NCI-H526 treated with DMSO at 0.1 percent for 48 hours (cell line): Measurements from ENCODE around the gene ZNF674.

Experiments used
- DNase-seq: peaks from one replicate; lab custom pipeline; 2025; lab: John Stamatoyannopoulos, UW

Gene ZNF674

GRCh38 chrX:46545111-46546005 is at the start of gene ZNF674:
TSS of gene ZNF674 (minus strand) at chrX:46545421. CDS start at chrX:46542087, 3,334 bp downstream.
- DNase-seq: peak; percentile 60

GRCh38 chrX:46589977-46590723 is 44.9 kb upstream of the ZNF674 start:
- DNase-seq: no peak

GRCh38 chrX:46588263-46588662 is 43.0 kb upstream of the ZNF674 start:
- DNase-seq: no peak

- DNase-seq: no peak
Observed at GRCh38 chrX:46587753-46588171, 42.5 kb upstream of the ZNF674 start.

GRCh38 chrX:46587158-46587557 is 41.9 kb upstream of the ZNF674 start:
- DNase-seq: no peak

GRCh38 chrX:46584736-46585135 is 39.5 kb upstream of the ZNF674 start:
- no peak for DNase-seq

- no peak for DNase-seq
Observed at GRCh38 chrX:46582966-46583365, 37.7 kb upstream of the ZNF674 start.

GRCh38 chrX:46582325-46582724 is 37.1 kb upstream of the ZNF674 start:
- DNase-seq: no peak

- no peak for DNase-seq
Observed at GRCh38 chrX:46580613-46581012, 35.4 kb upstream of the ZNF674 start.

GRCh38 chrX:46579250-46579649 is 34.0 kb upstream of the ZNF674 start:
- DNase-seq: no peak

- DNase-seq: no peak
Observed at GRCh38 chrX:46577221-46578005, 32.2 kb upstream of the ZNF674 start.

GRCh38 chrX:46576458-46576857 is 31.2 kb upstream of the ZNF674 start:
- no peak for DNase-seq

GRCh38 chrX:46575991-46576392 is 30.8 kb upstream of the ZNF674 start:
- DNase-seq: no peak

- no peak for DNase-seq
Observed at GRCh38 chrX:46575586-46575985, 30.4 kb upstream of the ZNF674 start.

GRCh38 chrX:46574774-46575381 is 29.7 kb upstream of the ZNF674 start:
- DNase-seq: peak; percentile 11

- peak; percentile 71 for DNase-seq
Observed at GRCh38 chrX:46573892-46574773, 28.9 kb upstream of the ZNF674 start.

GRCh38 chrX:46573331-46573891 is 28.2 kb upstream of the ZNF674 start, which contains the start of gene CHST7:
TSS of gene CHST7 (plus strand) at chrX:46573765. CDS start at chrX:46573932, 167 bp downstream.
- DNase-seq: peak; percentile 73

GRCh38 chrX:46572340-46572936 is 27.2 kb upstream of the ZNF674 start:
- no peak for DNase-seq

- peak; percentile 16 for DNase-seq
Observed at GRCh38 chrX:46571423-46572339, 26.5 kb upstream of the ZNF674 start.
